HepG2 (cell line): ENCODE data around the gene SOX4.

Source experiments
- DPF2 ChIP-seq: sonication (generic); formaldehyde crosslinking; IDR thresholded peaks from 2 replicates; pipeline ENCODE4 v1.4.0; 2020; ENCODE audit warnings: mild to moderate bottlenecking, low read depth, missing genetic modification reagents, borderline replicate concordance
- MTF1 ChIP-seq: sonication (generic); formaldehyde crosslinking; IDR thresholded peaks from 2 replicates; pipeline ENCODE4 v1.5.0; 2020; ENCODE audit warnings: missing genetic modification reagents
- TF ChIP-seq, protein P1 (sequence below): sonication (generic); formaldehyde crosslinking; IDR thresholded peaks from 2 replicates; pipeline ENCODE4 v1.4.0; 2020; ENCODE audit warnings: missing genetic modification reagents
- TF ChIP-seq, protein P2 (sequence below): sonication (generic); formaldehyde crosslinking; IDR thresholded peaks from 2 replicates; pipeline ENCODE4 v1.8.0; 2022; ENCODE audit warnings: missing genetic modification reagents, mild to moderate bottlenecking, inconsistent platforms, borderline replicate concordance

DNA sequence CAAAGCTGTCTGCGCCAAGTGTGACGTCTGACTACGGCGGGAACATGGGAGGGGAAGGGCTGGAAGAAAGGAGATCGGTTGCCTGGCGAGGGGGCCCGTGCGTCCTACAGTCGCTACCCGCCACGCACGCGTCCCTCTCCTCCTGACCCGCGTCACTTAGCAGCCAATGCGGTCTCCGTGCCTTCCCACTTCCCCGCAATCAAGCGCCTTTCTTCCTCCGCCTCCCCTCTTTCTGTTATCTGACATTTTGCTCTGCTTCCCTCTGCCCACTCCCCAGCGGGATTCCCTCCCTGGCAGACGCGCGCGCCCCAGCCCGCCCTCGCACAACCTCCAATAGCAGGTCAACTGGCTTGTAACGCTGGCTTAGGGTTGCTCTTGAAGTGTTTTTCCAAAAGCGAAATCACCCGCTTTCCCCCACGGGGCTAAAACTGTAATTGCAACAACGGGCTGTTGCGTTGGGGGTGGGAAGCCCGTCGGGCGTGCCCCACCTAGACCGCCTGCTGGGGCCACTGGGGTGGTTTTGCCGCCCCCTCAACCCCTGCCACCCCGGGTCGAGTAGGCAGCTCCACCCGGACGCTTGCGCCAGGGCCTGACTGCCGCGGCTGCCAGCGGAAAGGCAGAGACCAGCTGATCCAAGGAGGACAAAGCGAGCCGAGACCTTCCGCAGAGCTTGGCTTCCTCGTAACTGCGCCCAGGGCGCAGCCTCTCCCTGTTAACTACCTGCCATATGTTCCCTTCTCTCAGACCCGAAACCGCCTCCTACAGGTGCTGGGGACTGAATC, 6.2 kb upstream of the SOX4 start:
- TF ChIP-seq MTF1 (CRISPR knock-in tag) (no peak), DPF2 (CRISPR knock-in tag) (no peak)
- TF ChIP-seq, protein P1, sequence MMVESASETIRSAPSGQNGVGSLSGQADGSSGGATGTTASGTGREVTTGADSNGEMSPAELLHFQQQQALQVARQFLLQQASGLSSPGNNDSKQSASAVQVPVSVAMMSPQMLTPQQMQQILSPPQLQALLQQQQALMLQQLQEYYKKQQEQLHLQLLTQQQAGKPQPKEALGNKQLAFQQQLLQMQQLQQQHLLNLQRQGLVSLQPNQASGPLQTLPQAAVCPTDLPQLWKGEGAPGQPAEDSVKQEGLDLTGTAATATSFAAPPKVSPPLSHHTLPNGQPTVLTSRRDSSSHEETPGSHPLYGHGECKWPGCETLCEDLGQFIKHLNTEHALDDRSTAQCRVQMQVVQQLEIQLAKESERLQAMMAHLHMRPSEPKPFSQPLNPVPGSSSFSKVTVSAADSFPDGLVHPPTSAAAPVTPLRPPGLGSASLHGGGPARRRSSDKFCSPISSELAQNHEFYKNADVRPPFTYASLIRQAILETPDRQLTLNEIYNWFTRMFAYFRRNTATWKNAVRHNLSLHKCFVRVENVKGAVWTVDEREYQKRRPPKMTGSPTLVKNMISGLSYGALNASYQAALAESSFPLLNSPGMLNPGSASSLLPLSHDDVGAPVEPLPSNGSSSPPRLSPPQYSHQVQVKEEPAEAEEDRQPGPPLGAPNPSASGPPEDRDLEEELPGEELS = no peak
- TF ChIP-seq, protein P2, sequence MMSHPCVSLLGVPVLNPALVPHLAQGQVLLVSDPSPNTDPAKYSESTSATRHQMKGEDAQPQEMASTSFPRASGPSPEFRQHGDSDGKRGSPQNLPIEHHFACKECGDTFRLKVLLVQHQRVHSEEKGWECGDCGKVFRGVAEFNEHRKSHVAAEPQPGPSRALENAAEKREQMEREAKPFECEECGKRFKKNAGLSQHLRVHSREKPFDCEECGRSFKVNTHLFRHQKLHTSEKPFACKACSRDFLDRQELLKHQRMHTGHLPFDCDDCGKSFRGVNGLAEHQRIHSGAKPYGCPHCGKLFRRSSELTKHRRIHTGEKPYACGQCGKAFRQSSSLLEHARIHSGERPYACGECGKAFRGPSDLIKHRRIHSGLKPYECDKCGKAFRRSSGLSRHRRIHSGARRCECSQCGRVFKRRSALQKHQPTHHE (CRISPR knock-in tag) = no peak
